Uterus (tissue), 2 donors: ENCODE results near the gene SETDB2.

Experiments
- CTCF ChIP-seq, 4 experiments: fragments of 200-600 bp in 2 of 4; fragments of 450-650 bp in 2 of 4; sonication (generic) in 2 of 4; IDR thresholded peaks; one replicate each; pipeline ENCODE4 v1.5.1; 2016 to 2019; ENCODE audit warnings: antibody characterized with exemption in 4 of 4, mild to moderate bottlenecking in 2 of 4, moderate library complexity in 1 of 4
- POLR2A ChIP-seq, 2 donors: fragments of 450-650 bp; IDR thresholded peaks; one replicate each; pipeline ENCODE4 v1.6.1; 2016; ENCODE audit warnings: antibody characterized with exemption in 2 of 2, mild to moderate bottlenecking in 1 of 2, moderate library complexity in 1 of 2

- no peak for TF ChIP-seq CTCF (IDR thresholded peaks at IDR 0.05)
- TF ChIP-seq POLR2A (IDR thresholded peaks at IDR 0.05): no peak
These were observed 26.9 kb upstream of the SETDB2 start for GRCh38 chr13:49417161-49417560.
